ENCODE data around the gene SPOCK2.

SPOCK2 gene

DNA sequence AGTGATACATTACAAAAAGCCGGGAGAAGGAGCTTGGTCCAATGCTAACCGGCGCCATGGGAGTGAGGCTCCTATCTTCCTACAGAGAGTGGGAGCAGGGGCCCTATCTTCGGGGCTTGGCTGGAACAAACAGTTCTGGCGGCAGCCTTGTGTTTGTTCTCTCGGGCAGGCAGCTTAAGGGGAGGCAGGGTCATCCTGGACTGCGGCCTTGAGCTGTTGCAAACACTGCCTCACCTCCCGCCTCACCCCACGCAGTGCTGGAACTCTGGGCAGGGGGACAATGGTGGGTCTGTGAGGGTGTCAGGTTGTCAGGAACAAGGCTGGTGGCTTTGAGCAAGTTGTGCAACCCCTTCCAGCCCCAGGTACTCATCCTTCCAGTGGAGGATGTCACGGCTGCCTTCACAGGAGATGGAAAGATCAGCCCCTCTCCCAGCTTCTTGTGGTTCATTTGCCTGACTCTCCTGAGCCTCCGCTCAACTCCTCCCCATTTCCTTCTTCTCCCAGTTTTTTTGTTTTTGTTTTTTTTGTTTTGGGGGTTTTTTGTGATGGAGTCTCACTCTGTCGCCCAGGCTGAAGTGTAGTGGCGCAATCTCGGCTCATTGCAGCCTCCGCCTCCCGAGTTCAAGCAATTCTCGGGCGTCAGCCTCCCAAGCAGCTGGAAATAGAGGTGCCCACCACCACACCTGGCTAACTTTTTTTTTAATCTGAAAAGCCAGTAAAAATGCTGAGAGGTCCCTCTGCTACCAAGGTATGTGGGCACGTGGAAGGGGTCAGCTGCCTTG, 57.4 kb downstream of the SPOCK2 start:
- no peaks in the 10 kb centered on the region for H3K27me3 ChIP-seq (ENCODE audit: low read depth, low read length)
- no peak overlapping the region for H3K4me3 ChIP-seq (ENCODE audit: low read depth in 1 of 2, low read length in 2 of 2)
- H3K36me3 ChIP-seq (ENCODE audit: control insufficient read depth in 1 of 2, insufficient read depth in 2 of 2, low read length in 2 of 2), result no peaks in the 10 kb centered on the region
- no peak overlapping the region for H3K27ac ChIP-seq (ENCODE audit: low read length)
- no peaks in the 10 kb centered on the region for H3K9me3 ChIP-seq (ENCODE audit: control insufficient read depth in 1 of 2, low read length in 2 of 2)
- H3K4me1 ChIP-seq (ENCODE audit: control insufficient read depth in 1 of 2, insufficient read depth in 2 of 2, low read length in 2 of 2), result no peaks in the 10 kb centered on the region

DNA sequence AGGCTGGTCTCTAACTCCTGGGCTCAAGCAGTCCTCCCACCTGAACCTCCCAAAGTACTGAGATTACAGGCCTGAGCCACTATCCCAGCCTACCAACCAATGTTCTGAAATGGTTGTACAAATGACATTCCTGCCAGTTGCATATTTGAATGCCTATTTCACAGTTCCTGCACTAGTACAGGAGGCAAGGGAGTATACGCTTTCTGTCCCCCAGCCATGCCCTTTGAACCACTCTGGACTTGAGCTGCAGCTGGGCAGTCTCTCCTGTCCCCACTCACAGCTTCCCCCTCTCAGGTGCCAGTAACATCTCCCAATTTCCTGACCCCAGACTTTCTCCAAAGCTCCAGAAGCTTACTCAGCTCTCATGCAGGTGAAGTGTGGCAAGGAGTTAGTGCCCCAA, 58.9 kb downstream of the SPOCK2 start:
- Histone ChIP-seq H3K27ac (ENCODE audit: low read length) (no peak overlapping the region), H3K9me3 (ENCODE audit: control insufficient read depth in 1 of 2, low read length in 2 of 2) (no peaks in the 10 kb centered on the region), H3K4me1 (ENCODE audit: control insufficient read depth in 1 of 2, insufficient read depth in 2 of 2, low read length in 2 of 2) (no peaks in the 10 kb centered on the region), H3K4me3 (ENCODE audit: low read depth in 1 of 2, low read length in 2 of 2) (no peak overlapping the region), H3K27me3 (ENCODE audit: low read depth, low read length) (no peaks in the 10 kb centered on the region), H3K36me3 (ENCODE audit: control insufficient read depth in 1 of 2, insufficient read depth in 2 of 2, low read length in 2 of 2) (no peaks in the 10 kb centered on the region)

DNA sequence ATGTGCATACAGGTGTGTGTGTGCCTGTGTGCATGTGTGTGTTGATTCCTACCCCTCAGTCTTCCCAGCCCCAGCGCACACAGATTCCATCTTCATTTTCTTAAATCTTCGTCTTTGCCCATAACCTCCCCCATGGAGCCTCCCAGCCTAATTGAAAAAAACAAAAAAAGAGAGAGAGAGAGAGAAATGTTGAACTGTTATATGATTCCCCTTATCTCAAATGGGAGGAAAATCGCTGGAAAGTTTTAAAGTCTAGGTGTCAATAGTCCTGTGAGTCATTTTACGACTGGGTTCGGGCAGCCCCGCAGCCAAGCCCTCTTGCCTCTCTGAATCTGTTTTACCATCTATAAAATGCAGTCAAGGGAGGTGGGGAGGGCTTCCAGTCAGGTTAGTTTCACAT, 60.9 kb downstream of the SPOCK2 start:
- no peaks in the 10 kb centered on the region for H3K9me3 ChIP-seq (ENCODE audit: control insufficient read depth in 1 of 2, low read length in 2 of 2)
- no peaks in the 10 kb centered on the region for H3K4me1 ChIP-seq (ENCODE audit: control insufficient read depth in 1 of 2, insufficient read depth in 2 of 2, low read length in 2 of 2)
- no peaks in the 10 kb centered on the region for H3K36me3 ChIP-seq (ENCODE audit: control insufficient read depth in 1 of 2, insufficient read depth in 2 of 2, low read length in 2 of 2)
- no peaks in the 10 kb centered on the region for H3K27me3 ChIP-seq (ENCODE audit: low read depth, low read length)
- H3K27ac ChIP-seq (ENCODE audit: low read length), result no peak overlapping the region
- H3K4me3 ChIP-seq (ENCODE audit: low read depth in 1 of 2, low read length in 2 of 2), result no peak overlapping the region

DNA sequence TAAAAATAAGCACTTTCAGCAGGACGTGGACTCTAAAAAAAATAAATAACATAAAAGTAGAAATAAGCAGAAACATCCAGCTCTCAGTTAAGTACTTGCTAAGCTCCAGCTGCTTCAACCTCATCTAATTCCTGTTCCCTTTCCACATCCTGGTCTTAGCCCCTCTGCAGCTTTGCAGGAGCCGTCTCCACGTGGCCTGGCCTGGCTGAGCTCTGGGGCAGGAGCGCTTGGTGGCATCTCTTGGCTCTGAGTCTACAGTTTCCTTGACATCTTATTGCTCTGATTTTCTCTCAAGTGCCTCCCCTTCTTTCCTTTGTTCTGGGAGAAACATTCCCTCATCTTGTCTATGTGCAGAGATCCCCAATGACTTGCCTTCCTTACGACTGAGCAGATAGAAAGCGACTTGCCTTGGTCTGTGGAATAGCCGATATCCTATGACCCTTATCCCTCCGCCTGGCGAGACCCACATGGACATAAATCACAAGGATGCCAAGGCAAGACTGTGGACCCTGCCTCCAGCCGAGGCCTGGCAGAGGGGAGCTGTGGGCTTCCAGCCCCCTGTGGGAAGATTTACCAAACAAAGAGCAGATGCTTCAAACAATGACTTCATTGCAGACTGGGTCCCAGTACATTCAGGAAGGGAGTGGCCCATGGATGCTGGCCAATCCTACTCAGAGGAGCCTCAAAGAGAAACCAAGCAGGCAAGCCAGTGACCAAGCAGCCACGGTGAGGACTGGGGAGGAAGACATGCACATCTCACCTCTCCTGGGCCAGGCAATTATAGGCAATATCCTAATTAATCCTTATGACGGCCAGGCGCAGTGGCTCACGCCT, 61.9 kb downstream of the SPOCK2 start:
- no peaks in the 10 kb centered on the region for H3K27me3 ChIP-seq (ENCODE audit: low read depth, low read length)
- H3K4me3 ChIP-seq (ENCODE audit: low read depth in 1 of 2, low read length in 2 of 2), result no peak overlapping the region
- H3K9me3 ChIP-seq (ENCODE audit: control insufficient read depth in 1 of 2, low read length in 2 of 2), result no peaks in the 10 kb centered on the region
- H3K27ac ChIP-seq (ENCODE audit: low read length), result no peak overlapping the region
- no peaks in the 10 kb centered on the region for H3K4me1 ChIP-seq (ENCODE audit: control insufficient read depth in 1 of 2, insufficient read depth in 2 of 2, low read length in 2 of 2)
- no peaks in the 10 kb centered on the region for H3K36me3 ChIP-seq (ENCODE audit: control insufficient read depth in 1 of 2, insufficient read depth in 2 of 2, low read length in 2 of 2)

DNA sequence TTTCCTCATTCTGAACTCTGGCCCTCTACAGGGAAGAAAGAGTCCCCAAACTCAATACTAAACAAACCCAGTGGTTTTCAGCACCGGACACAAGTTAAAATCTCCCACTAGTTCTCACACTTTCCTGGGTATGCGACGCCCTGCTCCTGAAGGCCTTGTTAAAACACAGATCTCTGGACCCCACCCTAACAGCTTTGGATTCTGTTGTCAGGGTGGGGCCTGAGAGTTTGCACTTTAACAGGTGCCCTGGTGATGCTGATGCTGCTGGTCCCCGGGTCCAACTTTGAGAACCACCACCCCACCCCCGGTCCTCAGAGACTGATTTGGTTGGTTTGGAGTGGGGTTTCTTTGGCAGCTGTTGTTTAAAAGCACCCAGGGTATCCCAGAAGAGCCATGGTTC, 62.5 kb downstream of the SPOCK2 start:
- Histone ChIP-seq H3K27ac (ENCODE audit: low read length) (no peak overlapping the region), H3K4me1 (ENCODE audit: control insufficient read depth in 1 of 2, insufficient read depth in 2 of 2, low read length in 2 of 2) (no peaks in the 10 kb centered on the region), H3K27me3 (ENCODE audit: low read depth, low read length) (no peaks in the 10 kb centered on the region), H3K9me3 (ENCODE audit: control insufficient read depth in 1 of 2, low read length in 2 of 2) (no peaks in the 10 kb centered on the region), H3K4me3 (ENCODE audit: low read depth in 1 of 2, low read length in 2 of 2) (no peak overlapping the region), H3K36me3 (ENCODE audit: control insufficient read depth in 1 of 2, insufficient read depth in 2 of 2, low read length in 2 of 2) (no peaks in the 10 kb centered on the region)

DNA sequence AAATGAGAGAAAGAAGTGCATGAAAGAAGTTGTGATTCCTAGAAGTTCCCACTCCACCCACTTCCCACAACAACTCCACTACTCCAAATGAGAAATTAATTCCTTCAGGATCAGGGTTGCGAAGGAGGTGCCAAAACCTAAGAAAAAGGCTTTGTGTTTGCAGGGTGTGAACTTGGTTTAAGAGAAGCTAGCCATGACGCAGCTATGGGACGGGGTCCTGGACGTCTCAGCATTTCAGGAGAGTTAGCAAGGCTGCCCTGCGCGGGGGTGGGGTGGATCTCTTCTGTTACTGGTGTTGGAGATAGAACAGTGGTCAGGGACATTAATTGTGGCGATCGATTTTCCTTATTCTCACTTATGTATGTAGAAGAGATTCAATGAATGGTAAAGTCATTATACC, 63.0 kb downstream of the SPOCK2 start:
- Histone ChIP-seq H3K36me3 (ENCODE audit: control insufficient read depth in 1 of 2, insufficient read depth in 2 of 2, low read length in 2 of 2) (no peaks in the 10 kb centered on the region), H3K27ac (ENCODE audit: low read length) (no peak overlapping the region), H3K4me1 (ENCODE audit: control insufficient read depth in 1 of 2, insufficient read depth in 2 of 2, low read length in 2 of 2) (no peaks in the 10 kb centered on the region), H3K9me3 (ENCODE audit: control insufficient read depth in 1 of 2, low read length in 2 of 2) (no peaks in the 10 kb centered on the region), H3K4me3 (ENCODE audit: low read depth in 1 of 2, low read length in 2 of 2) (no peak overlapping the region), H3K27me3 (ENCODE audit: low read depth, low read length) (no peaks in the 10 kb centered on the region)

DNA sequence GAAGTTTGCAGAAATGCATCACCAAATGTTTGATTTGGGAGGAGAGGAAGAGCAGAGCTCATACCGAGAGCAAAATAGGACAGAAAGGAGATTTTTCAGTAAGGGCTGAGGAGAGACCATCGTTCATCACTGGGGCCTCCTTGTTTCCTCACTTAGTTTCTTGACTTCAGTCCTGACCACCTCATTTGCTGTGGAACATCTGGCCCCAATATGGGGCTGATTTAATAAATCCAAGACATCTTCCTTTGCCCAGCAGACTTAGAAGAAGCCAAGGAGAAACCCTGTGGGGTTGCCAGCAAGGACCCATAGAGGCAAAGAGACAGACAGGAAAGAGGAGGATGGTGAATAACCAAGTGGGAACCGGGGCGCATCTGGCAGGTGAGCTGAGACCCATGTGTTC, 63.8 kb downstream of the SPOCK2 start:
- H3K4me1 ChIP-seq (ENCODE audit: control insufficient read depth in 1 of 2, insufficient read depth in 2 of 2, low read length in 2 of 2), result no peaks in the 10 kb centered on the region
- H3K4me3 ChIP-seq (ENCODE audit: low read depth in 1 of 2, low read length in 2 of 2), result no peak overlapping the region
- no peaks in the 10 kb centered on the region for H3K36me3 ChIP-seq (ENCODE audit: control insufficient read depth in 1 of 2, insufficient read depth in 2 of 2, low read length in 2 of 2)
- no peak overlapping the region for H3K27ac ChIP-seq (ENCODE audit: low read length)
- H3K27me3 ChIP-seq (ENCODE audit: low read depth, low read length), result no peaks in the 10 kb centered on the region
- no peaks in the 10 kb centered on the region for H3K9me3 ChIP-seq (ENCODE audit: control insufficient read depth in 1 of 2, low read length in 2 of 2)

DNA sequence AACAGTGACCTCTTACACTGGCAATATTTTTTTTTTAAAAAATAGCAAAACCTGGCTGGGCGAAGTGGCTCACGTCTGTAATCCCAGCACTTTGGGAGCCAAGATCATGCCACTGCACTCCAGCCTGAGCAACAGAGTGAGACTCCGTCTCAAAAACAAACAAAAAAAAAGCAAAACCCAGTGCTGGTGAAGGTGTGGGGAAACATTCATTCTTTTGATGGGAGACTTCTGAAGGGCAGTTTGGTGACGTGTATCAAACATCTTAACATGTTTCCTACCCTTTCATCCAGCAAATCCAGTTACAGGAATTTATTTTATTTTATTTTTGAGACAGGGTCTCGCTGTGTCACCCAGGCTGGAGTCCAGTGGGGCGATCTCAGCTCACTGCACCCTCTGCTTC, 66.1 kb downstream of the SPOCK2 start:
- Histone ChIP-seq H3K27me3 (ENCODE audit: low read depth, low read length) (no peaks in the 10 kb centered on the region), H3K4me3 (ENCODE audit: low read depth in 1 of 2, low read length in 2 of 2) (no peak overlapping the region), H3K27ac (ENCODE audit: low read length) (no peak overlapping the region), H3K36me3 (ENCODE audit: control insufficient read depth in 1 of 2, insufficient read depth in 2 of 2, low read length in 2 of 2) (no peaks in the 10 kb centered on the region), H3K9me3 (ENCODE audit: control insufficient read depth in 1 of 2, low read length in 2 of 2) (no peaks in the 10 kb centered on the region), H3K4me1 (ENCODE audit: control insufficient read depth in 1 of 2, insufficient read depth in 2 of 2, low read length in 2 of 2) (peaks cover 0 to 11% of the 10 kb centered on the region in 2 donors)

DNA sequence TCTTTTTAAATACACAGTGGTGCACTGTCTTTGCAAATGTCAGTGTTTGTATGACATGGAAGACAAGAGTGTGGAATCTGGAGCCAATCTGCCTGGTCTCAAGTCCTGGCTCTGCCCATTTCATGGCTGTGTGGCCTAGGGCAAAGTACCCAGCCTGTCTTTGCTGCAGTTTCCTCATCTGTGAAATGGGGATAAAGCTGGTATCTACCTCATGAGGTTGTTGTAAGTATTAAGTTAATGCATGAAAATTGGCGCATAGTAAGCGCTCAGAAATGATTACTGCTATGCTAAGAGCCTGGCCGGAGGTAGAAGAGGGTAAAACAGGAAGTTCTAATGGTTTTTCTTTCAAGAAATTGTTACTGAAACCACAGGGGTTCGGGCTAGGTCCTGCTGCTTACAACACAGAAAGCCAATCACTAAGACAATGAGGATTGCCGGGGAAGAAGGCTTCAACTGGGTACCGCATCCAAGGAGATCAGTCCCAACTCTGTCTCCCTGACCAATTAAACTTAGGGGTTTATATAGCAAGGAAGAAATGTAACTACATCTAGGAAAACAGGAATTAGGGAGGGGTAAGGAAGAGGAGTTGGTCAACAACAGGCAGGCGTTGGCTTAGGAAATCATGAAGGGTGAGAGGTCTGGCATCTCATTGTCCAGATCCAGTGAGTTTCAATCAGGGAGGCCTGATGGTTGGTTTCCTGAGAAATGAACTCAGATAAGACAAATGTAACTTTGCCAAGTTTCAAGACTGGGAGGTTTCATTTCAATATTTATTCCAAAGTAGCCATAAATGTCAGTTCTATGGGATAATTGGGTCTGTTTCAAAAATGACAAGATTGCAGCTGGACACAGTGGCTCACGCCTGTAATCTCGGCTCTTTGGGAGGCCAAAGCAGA, 67.2 kb downstream of the SPOCK2 start:
- no peaks in the 10 kb centered on the region for H3K9me3 ChIP-seq (ENCODE audit: control insufficient read depth in 1 of 2, low read length in 2 of 2)
- H3K4me1 ChIP-seq (ENCODE audit: control insufficient read depth in 1 of 2, insufficient read depth in 2 of 2, low read length in 2 of 2), result peaks cover 0 to 16% of the 10 kb centered on the region in 2 donors
- H3K27ac ChIP-seq (ENCODE audit: low read length), result no peak overlapping the region
- no peaks in the 10 kb centered on the region for H3K27me3 ChIP-seq (ENCODE audit: low read depth, low read length)
- no peaks in the 10 kb centered on the region for H3K36me3 ChIP-seq (ENCODE audit: control insufficient read depth in 1 of 2, insufficient read depth in 2 of 2, low read length in 2 of 2)
- no peak overlapping the region for H3K4me3 ChIP-seq (ENCODE audit: low read depth in 1 of 2, low read length in 2 of 2)

DNA sequence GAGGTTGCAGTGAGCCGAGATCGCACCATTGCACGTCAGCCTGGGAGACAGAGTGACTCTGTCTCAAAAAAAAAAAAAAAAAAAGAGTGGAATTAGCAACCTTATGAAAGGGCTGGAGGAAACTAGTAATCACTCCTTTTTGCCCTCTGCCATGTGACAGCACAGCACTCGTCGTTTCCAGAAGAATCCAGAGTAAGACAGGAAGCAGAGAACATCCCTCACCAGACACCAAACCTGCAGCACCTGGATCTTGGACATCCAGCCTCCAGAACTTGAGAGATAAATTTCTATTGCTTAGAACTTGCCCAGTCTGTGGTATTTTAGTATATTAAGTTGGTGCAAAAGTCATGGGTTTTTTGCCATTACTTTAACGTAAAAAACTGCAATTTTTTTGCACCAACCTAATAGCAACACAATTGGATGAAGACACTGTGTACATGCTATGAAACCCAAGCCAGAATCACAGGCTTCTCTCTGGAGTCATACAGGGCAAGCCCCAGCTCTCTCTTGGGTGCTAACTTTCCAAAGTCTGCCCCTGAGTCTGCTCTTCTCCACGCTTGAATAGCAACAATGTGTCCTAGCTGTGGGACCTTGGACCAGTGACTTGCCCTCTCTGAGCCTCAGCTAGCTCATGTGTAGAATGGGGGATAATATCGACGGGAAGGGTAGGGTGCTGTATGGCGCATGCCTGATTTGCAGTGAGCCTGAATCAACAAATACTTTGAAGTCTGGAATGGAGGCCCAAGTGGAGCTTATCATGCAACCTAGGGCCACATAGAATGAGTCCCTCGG, 69.1 kb downstream of the SPOCK2 start:
- no peaks in the 10 kb centered on the region for H3K36me3 ChIP-seq (ENCODE audit: control insufficient read depth in 1 of 2, insufficient read depth in 2 of 2, low read length in 2 of 2)
- no peaks in the 10 kb centered on the region for H3K27me3 ChIP-seq (ENCODE audit: low read depth, low read length)
- peaks cover 0 to 16% of the 10 kb centered on the region in 2 donors for H3K4me1 ChIP-seq (ENCODE audit: control insufficient read depth in 1 of 2, insufficient read depth in 2 of 2, low read length in 2 of 2)
- no peak overlapping the region for H3K4me3 ChIP-seq (ENCODE audit: low read depth in 1 of 2, low read length in 2 of 2)
- no peak overlapping the region for H3K27ac ChIP-seq (ENCODE audit: low read length)
- H3K9me3 ChIP-seq (ENCODE audit: control insufficient read depth in 1 of 2, low read length in 2 of 2), result no peaks in the 10 kb centered on the region
